Fibroblast of lung (primary cell): ENCODE results near the gene DDX54.

ENCODE experiments used
- EZH2 ChIP-seq: IDR thresholded peaks from 2 replicates; pipeline ENCODE4 v1.5.1; 2012; ENCODE audit warnings: low read length, control low read depth, mild to moderate bottlenecking; ENCODE audit errors: missing control alignments
- TF ChIP-seq, protein P1 (sequence below), 2 donors: IDR thresholded peaks in 1 of 2; conservative IDR thresholded peaks in 1 of 2; 1 replicate in 1 of 2; 2 replicates in 1 of 2; pipeline ENCODE4 v1.5.1; 2011 to 2012; ENCODE audit warnings: low read length in 2 of 2, control low read depth in 1 of 2, inconsistent platforms in 1 of 2, low read depth in 1 of 2, mild to moderate bottlenecking in 1 of 2

GRCh38 chr12:113128802-113129663, 56.2 kb downstream of the DDX54 start:
- TF ChIP-seq, protein P1, sequence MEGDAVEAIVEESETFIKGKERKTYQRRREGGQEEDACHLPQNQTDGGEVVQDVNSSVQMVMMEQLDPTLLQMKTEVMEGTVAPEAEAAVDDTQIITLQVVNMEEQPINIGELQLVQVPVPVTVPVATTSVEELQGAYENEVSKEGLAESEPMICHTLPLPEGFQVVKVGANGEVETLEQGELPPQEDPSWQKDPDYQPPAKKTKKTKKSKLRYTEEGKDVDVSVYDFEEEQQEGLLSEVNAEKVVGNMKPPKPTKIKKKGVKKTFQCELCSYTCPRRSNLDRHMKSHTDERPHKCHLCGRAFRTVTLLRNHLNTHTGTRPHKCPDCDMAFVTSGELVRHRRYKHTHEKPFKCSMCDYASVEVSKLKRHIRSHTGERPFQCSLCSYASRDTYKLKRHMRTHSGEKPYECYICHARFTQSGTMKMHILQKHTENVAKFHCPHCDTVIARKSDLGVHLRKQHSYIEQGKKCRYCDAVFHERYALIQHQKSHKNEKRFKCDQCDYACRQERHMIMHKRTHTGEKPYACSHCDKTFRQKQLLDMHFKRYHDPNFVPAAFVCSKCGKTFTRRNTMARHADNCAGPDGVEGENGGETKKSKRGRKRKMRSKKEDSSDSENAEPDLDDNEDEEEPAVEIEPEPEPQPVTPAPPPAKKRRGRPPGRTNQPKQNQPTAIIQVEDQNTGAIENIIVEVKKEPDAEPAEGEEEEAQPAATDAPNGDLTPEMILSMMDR (conservative IDR thresholded peaks at IDR 0.05 in 1 of 2, IDR thresholded peaks at IDR 0.05 in 1 of 2; ENCODE audit: low read depth in 1 of 2, low read length in 2 of 2) = no peak
- TF ChIP-seq EZH2 = no peak
